Measurements from ENCODE around the gene TECPR2. TPM values are rescaled to one million over a fixed set of nuclear protein-coding genes. Genes with fewer than 3 reads are reported as not detected.

Gene TECPR2
- polyA plus RNA-seq, 1 donor (not counting 4 experiments of a cell fraction or from before 2014, with no cell fraction given), result 8.3 TPM

DNA sequence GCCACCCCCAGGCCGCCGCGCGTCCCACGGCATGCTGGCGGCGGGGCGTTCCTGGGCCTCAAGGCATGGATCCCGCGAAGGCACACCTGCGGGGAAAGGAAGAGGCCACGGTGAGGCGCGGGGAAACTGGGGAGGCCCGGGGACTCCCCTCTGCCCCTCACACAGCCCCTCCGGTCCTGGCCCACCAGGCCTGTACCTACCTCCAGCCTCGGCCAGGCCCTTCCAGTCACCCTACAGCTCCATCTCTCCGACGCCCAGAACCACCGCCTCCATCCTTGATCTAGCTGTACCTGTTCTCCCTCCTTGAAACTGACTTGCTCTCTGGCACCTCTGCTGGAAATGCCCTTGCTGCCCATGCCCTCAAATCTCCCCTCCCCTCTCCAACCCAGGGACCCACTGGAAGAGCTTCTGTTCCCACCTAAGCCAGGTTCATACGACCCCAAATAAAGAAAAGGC, 145.1 kb downstream of the TECPR2 start:
- peaks cover 20% of the 10 kb centered on the region for H3K4me1 ChIP-seq (ENCODE audit: control insufficient read depth, extremely low read depth, insufficient read depth, low read length)
- DNase-seq (ENCODE audit: low read depth, low spot score) (no peak), FAIRE-seq (peak; percentile 17)
- H3K9ac ChIP-seq (ENCODE audit: control insufficient read depth, extremely low read depth, insufficient read depth, low read length), result peak overlapping the region; percentile 81
- TF ChIP-seq EZH2 (IDR thresholded peaks at IDR 0.05; ENCODE audit: low read length), result no peak
- TF ChIP-seq, protein P1, sequence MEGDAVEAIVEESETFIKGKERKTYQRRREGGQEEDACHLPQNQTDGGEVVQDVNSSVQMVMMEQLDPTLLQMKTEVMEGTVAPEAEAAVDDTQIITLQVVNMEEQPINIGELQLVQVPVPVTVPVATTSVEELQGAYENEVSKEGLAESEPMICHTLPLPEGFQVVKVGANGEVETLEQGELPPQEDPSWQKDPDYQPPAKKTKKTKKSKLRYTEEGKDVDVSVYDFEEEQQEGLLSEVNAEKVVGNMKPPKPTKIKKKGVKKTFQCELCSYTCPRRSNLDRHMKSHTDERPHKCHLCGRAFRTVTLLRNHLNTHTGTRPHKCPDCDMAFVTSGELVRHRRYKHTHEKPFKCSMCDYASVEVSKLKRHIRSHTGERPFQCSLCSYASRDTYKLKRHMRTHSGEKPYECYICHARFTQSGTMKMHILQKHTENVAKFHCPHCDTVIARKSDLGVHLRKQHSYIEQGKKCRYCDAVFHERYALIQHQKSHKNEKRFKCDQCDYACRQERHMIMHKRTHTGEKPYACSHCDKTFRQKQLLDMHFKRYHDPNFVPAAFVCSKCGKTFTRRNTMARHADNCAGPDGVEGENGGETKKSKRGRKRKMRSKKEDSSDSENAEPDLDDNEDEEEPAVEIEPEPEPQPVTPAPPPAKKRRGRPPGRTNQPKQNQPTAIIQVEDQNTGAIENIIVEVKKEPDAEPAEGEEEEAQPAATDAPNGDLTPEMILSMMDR (optimal IDR thresholded peaks at IDR 0.05 in 1 of 3, IDR thresholded peaks at IDR 0.05 in 1 of 3, conservative IDR thresholded peaks at IDR 0.05 in 1 of 3; ENCODE audit: extremely low read depth in 1 of 3, insufficient read depth in 2 of 3, low read length in 3 of 3), result peak; percentile 48 to 59 (median 59)
- peak overlapping the region; percentile 95 for H3K4me2 ChIP-seq (ENCODE audit: control insufficient read depth, extremely low read depth, insufficient read depth, low read depth, low read length)
- peaks cover 3 to 4% of the 10 kb centered on the region in 2 experiments for H3K36me3 ChIP-seq (ENCODE audit: control insufficient read depth in 2 of 2, extremely low read depth in 1 of 2, insufficient read depth in 2 of 2, low read length in 2 of 2)
- peak overlapping the region in 2 of 3 experiments; percentile 57 to 62 for H3K4me3 ChIP-seq (ENCODE audit: control insufficient read depth in 2 of 3, extremely low read depth in 1 of 3, insufficient read depth in 2 of 3, low read depth in 1 of 3, low read length in 3 of 3)
- H3K27ac ChIP-seq (ENCODE audit: control insufficient read depth, insufficient read depth, low read length), result peak overlapping the region; percentile 17
- no peaks in the 10 kb centered on the region for H3K9me3 ChIP-seq (ENCODE audit: control insufficient read depth, low read depth, low read length)
- dilution Hi-C loops (cut with MboI; ENCODE audit: extremely low pct_ligation_motif_present, low sequenced_read_pairs), result no loop called here
- no peaks in the 10 kb centered on the region for H3K9me1 ChIP-seq (ENCODE audit: control insufficient read depth, extremely low read depth, insufficient read depth, low read length)
- no peak overlapping the region for H2AFZ ChIP-seq (ENCODE audit: control insufficient read depth, low read length)
- no peaks in the 10 kb centered on the region for H3K27me3 ChIP-seq (ENCODE audit: control insufficient read depth, extremely low read depth, insufficient read depth, low read length)
- no peaks in the 10 kb centered on the region for H4K20me1 ChIP-seq (ENCODE audit: control insufficient read depth, extremely low read depth, insufficient read depth, low read length)
- H3K79me2 ChIP-seq (ENCODE audit: control insufficient read depth, insufficient read depth, low read length), result no peaks in the 10 kb centered on the region

DNA sequence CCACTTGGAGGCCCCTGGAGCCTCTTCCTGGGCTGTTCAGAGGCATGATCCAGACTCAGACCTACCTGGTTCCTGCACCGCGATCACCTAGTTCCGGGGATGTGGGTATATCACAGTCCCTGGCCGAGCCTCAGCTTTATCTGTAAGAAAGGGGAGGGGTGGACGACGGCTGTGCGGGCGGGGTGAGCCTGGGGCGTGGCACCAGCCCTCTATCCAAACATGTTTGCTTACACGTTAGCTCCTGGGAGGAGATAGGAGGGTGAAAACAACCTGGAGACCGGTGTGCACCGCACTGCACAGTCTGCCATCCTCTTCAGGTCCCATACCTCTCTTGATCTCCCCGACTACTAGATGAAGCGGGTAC, 145.7 kb downstream of the TECPR2 start:
- dilution Hi-C loops (cut with MboI; ENCODE audit: extremely low pct_ligation_motif_present, low sequenced_read_pairs), result no loop called here
- peak overlapping the region; percentile 20 for H2AFZ ChIP-seq (ENCODE audit: control insufficient read depth, low read length)
- H3K9me1 ChIP-seq (ENCODE audit: control insufficient read depth, extremely low read depth, insufficient read depth, low read length), result no peaks in the 10 kb centered on the region
- H3K9me3 ChIP-seq (ENCODE audit: control insufficient read depth, low read depth, low read length), result no peaks in the 10 kb centered on the region
- H3K4me2 ChIP-seq (ENCODE audit: control insufficient read depth, extremely low read depth, insufficient read depth, low read depth, low read length), result peak overlapping the region; percentile 95
- peaks cover 3 to 4% of the 10 kb centered on the region in 2 experiments for H3K36me3 ChIP-seq (ENCODE audit: control insufficient read depth in 2 of 2, extremely low read depth in 1 of 2, insufficient read depth in 2 of 2, low read length in 2 of 2)
- H3K4me1 ChIP-seq (ENCODE audit: control insufficient read depth, extremely low read depth, insufficient read depth, low read length), result peaks cover 20% of the 10 kb centered on the region
- H3K9ac ChIP-seq (ENCODE audit: control insufficient read depth, extremely low read depth, insufficient read depth, low read length), result peak overlapping the region; percentile 81
- H4K20me1 ChIP-seq (ENCODE audit: control insufficient read depth, extremely low read depth, insufficient read depth, low read length), result no peaks in the 10 kb centered on the region
- no peaks in the 10 kb centered on the region for H3K79me2 ChIP-seq (ENCODE audit: control insufficient read depth, insufficient read depth, low read length)
- no peaks in the 10 kb centered on the region for H3K27me3 ChIP-seq (ENCODE audit: control insufficient read depth, extremely low read depth, insufficient read depth, low read length)
- no peak for TF ChIP-seq EZH2 (IDR thresholded peaks at IDR 0.05; ENCODE audit: low read length)
- TF ChIP-seq, protein P1 (optimal IDR thresholded peaks at IDR 0.05 in 1 of 3, IDR thresholded peaks at IDR 0.05 in 1 of 3, conservative IDR thresholded peaks at IDR 0.05 in 1 of 3; ENCODE audit: extremely low read depth in 1 of 3, insufficient read depth in 2 of 3, low read length in 3 of 3), result no peak
- FAIRE-seq (peak; percentile 76), DNase-seq (ENCODE audit: low read depth, low spot score) (no peak)
- peak overlapping the region; percentile 57 to 68 (median 62) for H3K4me3 ChIP-seq (ENCODE audit: control insufficient read depth in 2 of 3, extremely low read depth in 1 of 3, insufficient read depth in 2 of 3, low read depth in 1 of 3, low read length in 3 of 3)
- H3K27ac ChIP-seq (ENCODE audit: control insufficient read depth, insufficient read depth, low read length), result peak overlapping the region; percentile 87
